OCI-LY3 (cell line): Measurements from ENCODE around the gene CMIP.

ENCODE experiments used
- CTCF ChIP-seq: fragments of 200-600, 300-600 bp; sonication (generic); IDR thresholded peaks from 2 replicates; pipeline ENCODE4 v1.5.1; 2014; ENCODE audit warnings: antibody characterized with exemption, low read length, low read depth
- EZH2phosphoT487 ChIP-seq: fragments of 200-600 bp; shearing (Covaris generic); IDR thresholded peaks from 2 replicates; pipeline ENCODE4 v1.6.1; 2018; ENCODE audit warnings: antibody characterized with exemption, mixed run types, low read depth

DNA sequence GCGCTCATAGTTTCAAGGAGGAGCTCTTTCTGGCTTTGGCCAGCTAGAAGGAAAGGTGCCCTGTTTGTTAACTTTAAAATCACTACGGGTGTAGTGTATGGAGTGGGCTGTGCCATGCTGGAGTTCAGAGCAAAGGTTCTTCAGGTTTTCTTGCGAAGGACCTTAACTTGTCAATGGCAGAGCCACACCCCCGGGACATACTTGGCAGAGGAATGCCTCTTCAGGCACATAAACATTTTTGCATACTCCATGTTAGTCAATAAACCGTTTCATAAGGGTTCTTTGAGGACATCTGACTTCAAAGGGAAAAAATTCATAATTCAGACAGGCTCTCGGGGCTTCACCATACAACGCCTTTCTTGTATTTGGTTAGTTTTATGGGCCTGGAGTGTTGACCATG, 221.5 kb downstream of the CMIP start:
- TF ChIP-seq CTCF (no peak), EZH2phosphoT487 (no peak)
